Measurements from ENCODE around the gene IMPDH2. TPM values are rescaled to one million over a fixed set of nuclear protein-coding genes. Genes with fewer than 3 reads are reported as not detected.

The IMPDH2 gene
- total RNA-seq, 1 experiment from 2014 or later: 576 TPM

DNA sequence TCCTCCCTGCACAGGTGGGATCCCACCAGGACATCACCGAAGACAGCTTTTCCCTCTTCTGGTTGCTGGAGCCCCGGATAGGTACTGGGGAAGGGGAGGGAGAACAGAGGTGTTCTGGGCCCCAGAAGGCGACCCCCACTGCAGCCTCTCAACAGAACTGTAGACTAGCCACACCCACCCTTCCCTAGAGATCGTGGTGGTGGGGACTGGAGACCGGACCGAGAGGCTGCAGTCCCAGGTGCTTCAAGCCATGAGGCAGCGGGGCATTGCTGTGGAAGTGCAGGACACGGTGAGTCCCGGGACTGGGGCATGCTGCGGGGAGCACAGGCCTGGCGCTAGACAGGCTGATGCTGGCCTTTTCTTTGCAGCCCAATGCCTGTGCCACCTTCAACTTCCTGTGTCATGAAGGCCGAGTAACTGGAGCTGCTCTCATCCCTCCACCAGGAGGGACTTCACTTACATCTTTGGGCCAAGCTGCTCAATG is 6.5 kb downstream of the IMPDH2 start:
- no peaks in the 10 kb centered on the region for H3K27me3 ChIP-seq (ENCODE audit: low read length)
- TF ChIP-seq, protein P1, sequence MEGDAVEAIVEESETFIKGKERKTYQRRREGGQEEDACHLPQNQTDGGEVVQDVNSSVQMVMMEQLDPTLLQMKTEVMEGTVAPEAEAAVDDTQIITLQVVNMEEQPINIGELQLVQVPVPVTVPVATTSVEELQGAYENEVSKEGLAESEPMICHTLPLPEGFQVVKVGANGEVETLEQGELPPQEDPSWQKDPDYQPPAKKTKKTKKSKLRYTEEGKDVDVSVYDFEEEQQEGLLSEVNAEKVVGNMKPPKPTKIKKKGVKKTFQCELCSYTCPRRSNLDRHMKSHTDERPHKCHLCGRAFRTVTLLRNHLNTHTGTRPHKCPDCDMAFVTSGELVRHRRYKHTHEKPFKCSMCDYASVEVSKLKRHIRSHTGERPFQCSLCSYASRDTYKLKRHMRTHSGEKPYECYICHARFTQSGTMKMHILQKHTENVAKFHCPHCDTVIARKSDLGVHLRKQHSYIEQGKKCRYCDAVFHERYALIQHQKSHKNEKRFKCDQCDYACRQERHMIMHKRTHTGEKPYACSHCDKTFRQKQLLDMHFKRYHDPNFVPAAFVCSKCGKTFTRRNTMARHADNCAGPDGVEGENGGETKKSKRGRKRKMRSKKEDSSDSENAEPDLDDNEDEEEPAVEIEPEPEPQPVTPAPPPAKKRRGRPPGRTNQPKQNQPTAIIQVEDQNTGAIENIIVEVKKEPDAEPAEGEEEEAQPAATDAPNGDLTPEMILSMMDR (conservative IDR thresholded peaks at IDR 0.05; ENCODE audit: low read depth, low read length): no peak
- TF ChIP-seq EZH2phosphoT487 (IDR thresholded peaks at IDR 0.05; ENCODE audit: borderline replicate concordance, low read length): no peak
- no peak for TF ChIP-seq EZH2 (IDR thresholded peaks at IDR 0.05; ENCODE audit: low read length, unreplicated experiment)
- H3K4me3 ChIP-seq (ENCODE audit: low read length): peak overlapping the region; percentile 94
- no peaks in the 10 kb centered on the region for H3K9me2 ChIP-seq (replicated peaks; ENCODE audit: low read length)
- H3F3A ChIP-seq (ENCODE audit: low read length, unreplicated experiment): no peaks in the 10 kb centered on the region
- no TSS peak for BruUV-seq (replicated peaks)
- no peak overlapping the region for H2AFZ ChIP-seq (ENCODE audit: low read length)
- intact Hi-C loops (cut with micrococcal nuclease): loop anchor here (5.0 kb wide), 1 partner anchor 70 kb away; the partner anchor contains the start of gene QRICH1
- H3K36me3 ChIP-seq (ENCODE audit: low read depth, low read length): peaks cover 39% of the 10 kb centered on the region
- peak overlapping the region; percentile 95 for H3K27ac ChIP-seq (ENCODE audit: low read length)
- H3K4me1 ChIP-seq (ENCODE audit: insufficient read depth, low read length): peaks cover 35% of the 10 kb centered on the region
- POLR2A ChIA-PET (ENCODE audit: unreplicated experiment): interaction anchor here (1.0 to 3.8 kb wide), 2 partner anchors 15 to 33 kb away, joined by 5 to 51 read pairs; partner anchors contain the start of gene WDR6
- H3K9me3 ChIP-seq (ENCODE audit: low read length): no peaks in the 10 kb centered on the region
- DNase-seq (peak; percentile 49), ATAC-seq (no peak)
- H3K9ac ChIP-seq (ENCODE audit: low read length): peak overlapping the region; percentile 96
- H3K4me2 ChIP-seq (ENCODE audit: low read length): peak overlapping the region; percentile 99
- 0 out of 2 replicates have a peak, but pooled peaks cover 4% of the 10 kb centered on the region for H4K20me1 ChIP-seq (ENCODE audit: low read length)
- peaks cover 78% of the 10 kb centered on the region for H3K79me2 ChIP-seq (ENCODE audit: low read length)
- CTCF ChIA-PET: interaction anchor here (0.6 to 1.8 kb wide), 5 partner anchors 16 to 71 kb away, joined by 3 to 17 read pairs (median 8); partner anchors contain the start of genes QRICH1 and WDR6

DNA sequence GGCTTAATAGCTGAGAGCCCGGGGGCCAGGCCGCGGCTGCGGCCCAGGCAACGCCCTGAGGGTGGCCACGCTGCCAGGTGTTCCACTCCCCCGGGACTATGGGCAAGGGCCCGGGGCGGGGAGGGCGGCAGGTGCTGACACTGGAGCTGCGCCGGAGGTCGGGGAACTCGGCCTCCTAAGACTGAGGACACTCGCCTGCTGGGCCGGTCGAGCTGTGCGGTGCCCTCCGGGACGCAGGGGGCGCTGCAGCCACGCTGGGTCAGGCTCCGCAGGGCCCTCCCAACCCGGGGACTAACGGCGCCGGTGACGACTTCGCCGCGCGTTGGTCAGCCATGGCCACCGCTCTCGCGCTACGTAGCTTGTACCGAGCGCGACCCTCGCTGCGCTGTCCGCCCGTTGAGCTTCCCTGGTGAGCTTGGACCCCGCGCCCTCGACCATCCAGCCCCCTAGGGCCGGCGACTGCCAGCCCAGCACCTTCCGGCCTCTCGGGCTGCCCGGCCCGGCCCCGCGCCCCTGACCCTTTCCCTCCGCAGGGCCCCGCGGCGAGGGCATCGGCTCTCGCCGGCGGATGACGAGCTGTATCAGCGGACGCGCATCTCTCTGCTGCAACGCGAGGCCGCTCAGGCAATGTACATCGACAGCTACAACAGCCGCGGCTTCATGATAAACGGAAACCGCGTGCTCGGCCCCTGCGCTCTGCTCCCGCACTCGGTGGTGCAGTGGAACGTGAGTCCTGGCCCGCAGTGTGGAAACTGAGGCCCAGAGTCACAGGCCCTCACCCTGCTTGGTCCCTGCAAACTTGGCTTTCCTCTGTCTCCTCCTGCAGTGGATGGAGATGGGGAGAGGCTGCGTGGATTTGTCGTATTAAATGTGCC is 7.1 kb downstream of the IMPDH2 start, which contains the start of gene NDUFAF3:
Gene NDUFAF3 (plus strand): TSS at position 309 of the 875 bp plus-strand sequence. CDS start 24 bp downstream, at position 333.
- TF ChIP-seq, protein P1 (conservative IDR thresholded peaks at IDR 0.05; ENCODE audit: low read depth, low read length): peak; percentile 86
- TF ChIP-seq EZH2phosphoT487 (IDR thresholded peaks at IDR 0.05; ENCODE audit: borderline replicate concordance, low read length): no peak
- TF ChIP-seq EZH2 (IDR thresholded peaks at IDR 0.05; ENCODE audit: low read length, unreplicated experiment): no peak
- no peaks in the 10 kb centered on the region for H3K27me3 ChIP-seq (ENCODE audit: low read length)
- H3K4me1 ChIP-seq (ENCODE audit: insufficient read depth, low read length): peaks cover 35% of the 10 kb centered on the region; the same call in 1 of the 2 replicates
- peak; percentile 95 for DNase-seq
- CTCF ChIA-PET: interaction anchor here (0.6 to 1.8 kb wide), 6 partner anchors 10 to 274 kb away, joined by 3 to 9 read pairs (median 4); partner anchors contain the start of genes QRICH1 and WDR6
- peak within 1 kb of the TSS; percentile 96 for H3K9ac ChIP-seq (ENCODE audit: low read length)
- H2AFZ ChIP-seq (ENCODE audit: low read length): peak within 1 kb of the TSS; percentile 85
- peak; percentile 53 for ATAC-seq
- POLR2A ChIA-PET (ENCODE audit: unreplicated experiment): interaction anchor here (0.5 to 3.8 kb wide), 5 partner anchors 14 to 1680 kb away, joined by 3 to 51 read pairs (median 4); partner anchors contain the start of gene WDR6
- intact Hi-C loops (cut with micrococcal nuclease): loop anchor here (1.0 to 5.0 kb wide), 2 partner anchors 15 to 70 kb away; partner anchors contain the start of genes QRICH1 and WDR6
- H3F3A ChIP-seq (ENCODE audit: low read length, unreplicated experiment): no peaks in the 10 kb centered on the region
- no peaks in the 10 kb centered on the region for H4K20me1 ChIP-seq (ENCODE audit: low read length)
- H3K27ac ChIP-seq (ENCODE audit: low read length): peak within 1 kb of the TSS; percentile 95
- peaks cover 32% of the 10 kb centered on the region for H3K36me3 ChIP-seq (ENCODE audit: low read depth, low read length)
- peaks cover 71% of the 10 kb centered on the region for H3K79me2 ChIP-seq (ENCODE audit: low read length)
- peak within 1 kb of the TSS; percentile 99 for H3K4me2 ChIP-seq (ENCODE audit: low read length)
- no peaks in the 10 kb centered on the region for H3K9me2 ChIP-seq (replicated peaks; ENCODE audit: low read length)
- H3K4me3 ChIP-seq (ENCODE audit: low read length): peak within 1 kb of the TSS; percentile 94
- TSS peak; percentile 27 for BruUV-seq (replicated peaks)
- H3K9me3 ChIP-seq (ENCODE audit: low read length): no peaks in the 10 kb centered on the region

Measured in PC-3 (cell line).